ENCODE results near the gene HIF1AN. TPM values are rescaled to one million over a fixed set of nuclear protein-coding genes. Genes with fewer than 3 reads are reported as not detected.

The HIF1AN gene
- total RNA-seq, 2 donors from 2014 or later, result 43.7 to 48.1 TPM

- DNase-seq (ENCODE audit: low spot score in 2 of 2), result no peak
- Mint-ChIP-seq H3K36me3 (no peaks in the 10 kb centered on the region), H3K9me3 (no peaks in the 10 kb centered on the region), H3K27ac (no peak overlapping the region)
- ATAC-seq, result no peak
These were observed 40.0 kb downstream of the HIF1AN start for GRCh38 chr10:100575585-100576281.

GRCh38 chr10:100576282-100576635 is 40.5 kb downstream of the HIF1AN start:
- no peak for ATAC-seq
- no peaks in the 10 kb centered on the region for H3K36me3 Mint-ChIP-seq

GRCh38 chr10:100579261-100580090 is 43.7 kb downstream of the HIF1AN start:
- no peak for DNase-seq (ENCODE audit: low spot score in 2 of 2)
- Mint-ChIP-seq H3K9me3 (no peaks in the 10 kb centered on the region), H3K27ac (no peak overlapping the region), H3K36me3 (no peaks in the 10 kb centered on the region)
- ATAC-seq, result no peak

More at GRCh38 chr10:100576282-100576635, 40.5 kb downstream of the HIF1AN start:
- Mint-ChIP-seq H3K27ac (no peak overlapping the region), H3K9me3 (no peaks in the 10 kb centered on the region)
- DNase-seq (ENCODE audit: low spot score in 2 of 2), result no peak

DNA sequence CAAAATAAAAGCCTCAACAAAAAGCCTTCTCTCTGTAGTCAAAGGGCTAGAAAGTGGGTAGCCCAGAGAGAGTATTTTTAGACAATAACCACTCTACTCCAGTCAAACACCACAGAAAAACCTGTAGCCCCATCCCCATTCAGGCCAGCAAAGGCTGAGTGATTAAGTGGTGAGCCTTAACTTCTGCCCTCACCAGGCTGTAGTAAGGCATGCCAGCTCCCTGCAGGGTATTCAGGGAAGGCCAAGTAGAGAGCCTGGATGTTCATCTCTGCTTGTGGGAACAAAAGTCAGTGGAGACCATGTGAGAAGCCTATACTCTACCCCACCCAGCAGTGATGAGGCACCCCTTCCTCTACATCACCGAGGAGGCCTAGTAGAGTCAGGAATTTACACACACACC is 51.2 kb downstream of the HIF1AN start:
- no peaks in the 10 kb centered on the region for H3K9me3 Mint-ChIP-seq
- ATAC-seq, result no peak
- no peak for DNase-seq (ENCODE audit: low spot score in 2 of 2)
- H3K27ac Mint-ChIP-seq, result no peak overlapping the region
- H3K36me3 Mint-ChIP-seq, result no peaks in the 10 kb centered on the region

GRCh38 chr10:100598166-100598565 is 62.4 kb downstream of the HIF1AN start:
- DNase-seq (ENCODE audit: low spot score in 2 of 2) (no peak), ATAC-seq (no peak)
- no peaks in the 10 kb centered on the region for H3K9me3 Mint-ChIP-seq
- no peaks in the 10 kb centered on the region for H3K36me3 Mint-ChIP-seq
- no peak overlapping the region for H3K27ac Mint-ChIP-seq

- Mint-ChIP-seq H3K9me3 (peaks cover 2 to 3% of the 10 kb centered on the region in 2 donors), H3K36me3 (peaks cover 3% of the 10 kb centered on the region in 2 donors), H3K27ac (no peak overlapping the region)
- DNase-seq (ENCODE audit: low spot score in 2 of 2), result no peak
- ATAC-seq, result no peak
These were observed 64.5 kb downstream of the HIF1AN start for GRCh38 chr10:100600218-100600617.

- no peak for ATAC-seq
These were observed 71.7 kb downstream of the HIF1AN start for GRCh38 chr10:100607439-100607838.

More at GRCh38 chr10:100607439-100607838, 71.7 kb downstream of the HIF1AN start:
- no peak overlapping the region for H3K27ac Mint-ChIP-seq
- H3K36me3 Mint-ChIP-seq, result peaks cover 4% of the 10 kb centered on the region in 2 donors
- H3K9me3 Mint-ChIP-seq, result peaks cover 5 to 6% of the 10 kb centered on the region in 2 donors
- DNase-seq (ENCODE audit: low spot score in 2 of 2), result no peak

Other genes with a start within 250 kb of the HIF1AN start
- 100 to 1,000 TPM in 1 of 2 donors, 10 to 100 TPM in 1; 48.0 to 112 TPM for gene BLOC1S2, start 249.3 kb upstream of the HIF1AN start, total RNA-seq
- under 1 TPM in 1 of 2 donors, not detected in 1; 0.10 TPM for gene PKD2L1, start 205.7 kb upstream of the HIF1AN start, total RNA-seq
- gene SCD, start 188.7 kb upstream of the HIF1AN start, total RNA-seq, result 100 to 1,000 TPM in 1 of 2 donors, 10 to 100 TPM in 1; 67.5 to 185 TPM
- under 1 TPM; 0.20 to 0.45 TPM for gene WNT8B, start 72.9 kb upstream of the HIF1AN start, total RNA-seq
- gene SEC31B, start 16.1 kb upstream of the HIF1AN start, total RNA-seq, result 100 to 1,000 TPM in 1 of 2 donors, 10 to 100 TPM in 1; 60.8 to 121 TPM
- gene NDUFB8, start 6.1 kb upstream of the HIF1AN start, total RNA-seq, result 100 to 1,000 TPM; 326 to 391 TPM
- gene PAX2, start 209.6 kb downstream of the HIF1AN start, total RNA-seq, result not detected

Measured in activated naive CD4-positive, alpha-beta T cell treated with anti-CD3 and anti-CD28 coated beads, Interleukin-2, amount 50 U/mL, for 72 hours (primary cell).